IMR-90 (cell line): ENCODE results near the gene CD248.

Experiments
- BHLHE40 ChIP-seq: fragments of 150-350 bp; IDR thresholded peaks from 2 replicates; pipeline ENCODE4 v1.6.1; 2016; ENCODE audit warnings: mild to moderate bottlenecking, low read depth, low read length
- CEBPB ChIP-seq: IDR thresholded peaks from 2 replicates; pipeline ENCODE4 v1.6.1; 2012; ENCODE audit warnings: low read depth, low read length, improper control_type of control experiment
- CTCF ChIP-seq: conservative IDR thresholded peaks from 2 replicates; pipeline ENCODE4 v1.5.1; 2012; ENCODE audit warnings: mild to moderate bottlenecking, low read depth, low read length, improper control_type of control experiment
- ELK1 ChIP-seq: fragments of 150-350 bp; IDR thresholded peaks from 2 replicates; pipeline ENCODE4 v1.6.1; 2016; ENCODE audit warnings: low read depth, mild to moderate bottlenecking, low read length, moderate library complexity, borderline replicate concordance
- FOS ChIP-seq: fragments of 150-350 bp; IDR thresholded peaks from 2 replicates; pipeline ENCODE4 v1.6.1; 2016; ENCODE audit warnings: low read depth, low read length
- MAZ ChIP-seq: IDR thresholded peaks from 2 replicates; pipeline ENCODE4 v1.6.1; 2012; ENCODE audit warnings: low read depth, mild to moderate bottlenecking, low read length, improper control_type of control experiment, moderate library complexity, borderline replicate concordance
- POLR2A ChIP-seq: IDR thresholded peaks from 2 replicates; pipeline ENCODE4 v1.6.1; 2012; ENCODE audit warnings: mild to moderate bottlenecking, low read depth, low read length
- RAD21 ChIP-seq: IDR thresholded peaks from 2 replicates; pipeline ENCODE4 v1.6.1; 2012; ENCODE audit warnings: low read length, improper control_type of control experiment
- TF ChIP-seq, protein P1 (sequence below): fragments of 150-350 bp; IDR thresholded peaks from 2 replicates; pipeline ENCODE4 v1.6.1; 2017; ENCODE audit warnings: mild to moderate bottlenecking, antibody characterized with exemption, low read length, low read depth

DNA sequence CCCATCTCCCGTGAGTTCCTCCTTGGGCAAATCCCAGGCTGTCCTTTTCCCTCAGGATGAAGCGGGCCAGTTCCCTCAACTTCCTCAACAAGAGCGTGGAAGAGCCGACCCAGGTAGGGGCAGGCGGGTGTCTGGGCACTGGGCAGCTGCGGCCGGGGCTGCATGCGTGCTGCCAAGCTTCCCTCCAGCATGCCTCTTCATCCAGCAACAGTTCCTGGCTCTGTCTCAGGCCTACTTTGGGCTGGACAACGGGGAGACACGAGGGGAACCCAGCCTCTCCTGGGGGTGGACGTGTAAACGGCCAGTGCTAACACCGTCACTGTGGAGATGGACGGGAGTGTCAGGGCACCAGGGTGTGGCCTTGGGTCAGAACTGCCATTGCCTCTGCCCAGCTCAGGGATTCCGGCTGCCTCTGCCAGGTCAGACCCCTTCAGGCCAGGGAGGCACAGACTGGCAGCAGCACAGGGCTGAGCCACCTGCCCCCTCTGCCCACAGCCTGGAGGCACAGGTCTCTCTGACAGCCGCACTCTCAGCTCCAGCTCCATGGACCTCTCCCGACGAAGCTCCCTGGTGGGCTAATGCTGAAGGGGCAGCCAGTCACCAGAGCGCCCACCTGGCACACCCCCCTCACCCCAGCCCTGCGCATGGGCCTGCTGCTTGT lies 50.3 kb downstream of the CD248 start:
- TF ChIP-seq CTCF (no peak), ELK1 (no peak), MAZ (no peak), BHLHE40 (no peak), POLR2A (no peak), FOS (no peak), RAD21 (no peak), CEBPB (no peak)
- TF ChIP-seq, protein P1, sequence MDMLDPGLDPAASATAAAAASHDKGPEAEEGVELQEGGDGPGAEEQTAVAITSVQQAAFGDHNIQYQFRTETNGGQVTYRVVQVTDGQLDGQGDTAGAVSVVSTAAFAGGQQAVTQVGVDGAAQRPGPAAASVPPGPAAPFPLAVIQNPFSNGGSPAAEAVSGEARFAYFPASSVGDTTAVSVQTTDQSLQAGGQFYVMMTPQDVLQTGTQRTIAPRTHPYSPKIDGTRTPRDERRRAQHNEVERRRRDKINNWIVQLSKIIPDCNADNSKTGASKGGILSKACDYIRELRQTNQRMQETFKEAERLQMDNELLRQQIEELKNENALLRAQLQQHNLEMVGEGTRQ: no peak
